HCT116 (cell line): ENCODE data around the gene OR5AP2. TPM values are rescaled to one million over a fixed set of nuclear protein-coding genes. Genes with fewer than 3 reads are reported as not detected.

Experiments used
- ATAC-seq: fragments of 200-7000 bp; cut with Tn5 transposase; 2 replicates; pipeline ENCODE4 v1.9.1; 2020; ENCODE audit warnings: mild to moderate bottlenecking, moderate library complexity
- BruUV-seq: library from RNA; stranded (reverse); fragments of 400-500 nt; replicated peaks from 2 replicates; lab custom pipeline; 2021; lab: Mats Ljungman, UMichigan
- CTCF ChIA-PET: fragments of 300-600 bp; sonication (Branson Sonifier 250); formaldehyde crosslinking; loops from one replicate; lab custom pipeline; 2021; ENCODE audit warnings: antibody characterized with exemption; lab: Charles Lee
- POLR2A ChIA-PET: fragments of 300-600, 350-600 bp; sonication (Branson Sonifier 250); formaldehyde crosslinking; loops from one replicate; lab custom pipeline; 2021; ENCODE audit warnings: antibody characterized with exemption; lab: Charles Lee
- RAD21 ChIA-PET, 2 experiments: fragments of 300-600 bp; sonication (Branson Sonifier 250); formaldehyde crosslinking; loops; one replicate each; lab custom pipeline; 2023; ENCODE audit warnings: low total read pairs in 2 of 2; ENCODE audit not compliant: uncharacterized antibody in 2 of 2, unreplicated experiment in 2 of 2, low non-redundant PET in 1 of 2; lab: Charles Lee
- DNase-seq: peaks from one replicate; pipeline ENCODE4 v3.0.0-alpha.2; 2010; ENCODE audit warnings: low read depth, low spot score
- H2AFZ ChIP-seq: fragments of 200-600 bp; shearing (Covaris generic), sonication (generic); 2 replicates; pipeline ENCODE4 v1.6.1; 2017; ENCODE audit warnings: low read depth, mixed run types, mixed read lengths, antibody characterized with exemption, low read length; ENCODE audit not compliant: poor library complexity, severe bottlenecking
- H3K27ac ChIP-seq: 2 replicates; pipeline ENCODE4 v1.5.1; 2012; ENCODE audit warnings: low read depth, low read length
- H3K27me3 ChIP-seq: fragments of 200-600 bp; sonication (generic); 2 replicates; pipeline ENCODE4 v1.6.1; 2016; ENCODE audit warnings: mixed run types, low read length, mixed read lengths; ENCODE audit not compliant: insufficient read depth
- H3K36me3 ChIP-seq, 2 experiments: fragments of 200-500 bp in 1 of 2; fragments of 200-600 bp in 1 of 2; sonication (Bioruptor generic) in 1 of 2; sonication (generic) in 1 of 2; 2 replicates each; pipeline versions ENCODE4 v1.5.1 to v1.6.1; 2014 to 2016; ENCODE audit warnings: low read length in 2 of 2, inconsistent platforms in 1 of 2, mixed read lengths in 1 of 2, mixed run types in 1 of 2; ENCODE audit not compliant: insufficient read depth in 2 of 2, control insufficient read depth in 1 of 2
- H3K4me1 ChIP-seq, 2 experiments: fragments of 200-600 bp in 1 of 2; sonication (generic) in 1 of 2; 2 replicates each; pipeline versions ENCODE4 v1.5.1 to v1.6.1; 2012 to 2017; ENCODE audit warnings: low read length in 2 of 2, inconsistent platforms in 1 of 2, mild to moderate bottlenecking in 1 of 2, mixed read lengths in 1 of 2, mixed run types in 1 of 2, moderate library complexity in 1 of 2; ENCODE audit not compliant: insufficient read depth in 2 of 2, control insufficient read depth in 1 of 2
- H3K4me2 ChIP-seq: fragments of 200-600 bp; sonication (generic); 2 replicates; pipeline ENCODE4 v1.6.1; 2017; ENCODE audit warnings: mixed run types, low read length, mixed read lengths
- H3K4me3 ChIP-seq, 2 experiments: fragments of 200-600 bp in 1 of 2; sonication (generic) in 1 of 2; replicated peaks in 1 of 2; 2 replicates each; pipeline ENCODE4 v1.5.1; 2011 to 2016; ENCODE audit warnings: low read length in 2 of 2, control low read depth in 1 of 2, low read depth in 1 of 2, mild to moderate bottlenecking in 1 of 2, mixed read lengths in 1 of 2, mixed run types in 1 of 2
- H3K79me2 ChIP-seq: fragments of 200-600 bp; sonication (generic); 2 replicates; pipeline ENCODE4 v1.6.1; 2017; ENCODE audit warnings: mild to moderate bottlenecking, mixed run types, low read length, moderate library complexity, mixed read lengths; ENCODE audit not compliant: insufficient read depth
- H3K9ac ChIP-seq: fragments of 200-600 bp; sonication (generic); 2 replicates; pipeline ENCODE4 v1.6.1; 2016; ENCODE audit warnings: low read length, mixed read lengths
- H3K9me2 ChIP-seq: fragments of 200-600 bp; sonication (generic), shearing (Covaris generic); 2 replicates; pipeline ENCODE4 v1.6.1; 2017; ENCODE audit warnings: mixed run types, mild to moderate bottlenecking, moderate library complexity; ENCODE audit not compliant: insufficient read depth
- H3K9me3 ChIP-seq, 2 experiments: fragments of 200-500 bp in 1 of 2; fragments of 200-600 bp in 1 of 2; sonication (Bioruptor generic) in 1 of 2; sonication (generic) in 1 of 2; 2 replicates each; pipeline ENCODE4 v1.6.1; 2014 to 2017; ENCODE audit warnings: low read length in 2 of 2, mixed read lengths in 2 of 2, inconsistent platforms in 1 of 2, low read depth in 1 of 2, mild to moderate bottlenecking in 1 of 2, mixed run types in 1 of 2, moderate library complexity in 1 of 2; ENCODE audit not compliant: control insufficient read depth in 1 of 2, insufficient read depth in 1 of 2
- H4K20me1 ChIP-seq: fragments of 200-600 bp; sonication (generic), shearing (Covaris generic); 2 replicates; pipeline ENCODE4 v1.6.1; 2017; ENCODE audit warnings: mixed run types, mild to moderate bottlenecking, moderate library complexity; ENCODE audit not compliant: insufficient read depth
- ATF3 ChIP-seq: IDR thresholded peaks from 2 replicates; pipeline ENCODE4 v1.6.1; 2012
- CBX3 ChIP-seq: IDR thresholded peaks from 2 replicates; pipeline ENCODE4 v1.6.1; 2012; ENCODE audit warnings: low read depth
- CTCF ChIP-seq, 3 experiments: fragments of 200-600 bp in 1 of 3; sonication (generic) in 1 of 3; IDR thresholded peaks in 2 of 3; conservative IDR thresholded peaks in 1 of 3; 2 replicates each; pipeline ENCODE4 v1.5.1; 2012 to 2017; ENCODE audit warnings: low read depth in 2 of 3, low read length in 2 of 3, antibody characterized with exemption in 1 of 3, borderline replicate concordance in 1 of 3, control low read depth in 1 of 3, mild to moderate bottlenecking in 1 of 3, mixed read lengths in 1 of 3, mixed run types in 1 of 3, moderate library complexity in 1 of 3; ENCODE audit not compliant: insufficient read depth in 1 of 3
- EGR1 ChIP-seq: IDR thresholded peaks from 2 replicates; pipeline ENCODE4 v1.6.1; 2012; ENCODE audit warnings: low read depth
- ELF1 ChIP-seq: IDR thresholded peaks from 2 replicates; pipeline ENCODE4 v1.6.1; 2012; ENCODE audit warnings: low read depth, borderline replicate concordance
- EZH2phosphoT487 ChIP-seq: fragments of 200-600 bp; IDR thresholded peaks from 2 replicates; pipeline ENCODE4 v1.6.1; 2018; ENCODE audit warnings: antibody characterized with exemption, borderline replicate concordance
- JUND ChIP-seq: IDR thresholded peaks from 2 replicates; pipeline ENCODE4 v1.6.1; 2012
- MAX ChIP-seq: IDR thresholded peaks from 2 replicates; pipeline ENCODE4 v1.6.1; 2012
- POLR2A ChIP-seq: IDR thresholded peaks from 2 replicates; pipeline ENCODE4 v1.7.0; 2011; ENCODE audit warnings: borderline replicate concordance; ENCODE audit not compliant: insufficient read depth, insufficient read length; ENCODE audit errors: extremely low read depth
- RAD21 ChIP-seq: IDR thresholded peaks from 2 replicates; pipeline ENCODE4 v1.6.1; 2012; ENCODE audit warnings: low read depth, mild to moderate bottlenecking
- REST ChIP-seq: IDR thresholded peaks from 2 replicates; pipeline ENCODE4 v1.6.1; 2012; ENCODE audit warnings: low read depth
- SIN3A ChIP-seq: IDR thresholded peaks from 2 replicates; pipeline ENCODE4 v1.6.1; 2012; ENCODE audit warnings: low read depth
- SP1 ChIP-seq: IDR thresholded peaks from 2 replicates; pipeline ENCODE4 v1.6.1; 2012; ENCODE audit warnings: low read depth
- SRF ChIP-seq: IDR thresholded peaks from 2 replicates; pipeline ENCODE4 v1.6.1; 2012; ENCODE audit warnings: low read depth
- YY1 ChIP-seq: IDR thresholded peaks from 2 replicates; pipeline ENCODE4 v1.6.1; 2011; ENCODE audit warnings: low read length, low read depth, moderate library complexity, mild to moderate bottlenecking; ENCODE audit not compliant: insufficient replicate concordance; ENCODE audit errors: extremely low read depth
- ZNF274 ChIP-seq: fragments of 200-500 bp; sonication (Bioruptor generic); IDR thresholded peaks from 2 replicates; pipeline ENCODE4 v1.6.1; 2014; ENCODE audit warnings: mild to moderate bottlenecking, low read depth, low read length, inconsistent platforms
- intact Hi-C: fragments of 100-400 bp; cut with micrococcal nuclease; formaldehyde crosslinking; loops from 2 replicates; pipeline ENCODE4 v1.10.0; 2022
- total RNA-seq: library from RNA; stranded (reverse); gene quantifications from one replicate; pipeline ENCODE4 v1.2.1, GENCODE V29; 2021; ENCODE audit not compliant: unreplicated experiment

The OR5AP2 gene
- total RNA-seq, 1 experiment from 2014 or later, result not detected

- no TSS peak for BruUV-seq
- Histone ChIP-seq H2AFZ (no peak within 1 kb of the TSS), H3K4me2 (no peak within 1 kb of the TSS), H4K20me1 (no peaks in the 10 kb centered on the region), H3K4me1 (no peaks in the 10 kb centered on the region), H3K36me3 (no peaks in the 10 kb centered on the region), H3K4me3 (no peak within 1 kb of the TSS), H3K27me3 (no peaks in the 10 kb centered on the region), H3K27ac (no peak within 1 kb of the TSS), H3K9ac (no peak within 1 kb of the TSS), H3K9me2 (no peaks in the 10 kb centered on the region), H3K79me2 (no peaks in the 10 kb centered on the region), H3K9me3 (peaks cover 0 to 5% of the 10 kb centered on the region in 2 experiments; a peak in 2 of 4 replicates)
- ChIA-PET POLR2A (no interaction called here), CTCF (no interaction called here), RAD21 (no interaction called here)
- intact Hi-C loops, result no loop called here
- no peak for DNase-seq
- TF ChIP-seq MAX (no peak), REST (no peak), ZNF274 (no peak), RAD21 (no peak), YY1 (no peak), SRF (no peak), ELF1 (no peak), SIN3A (no peak), JUND (no peak), EGR1 (no peak), POLR2A (no peak), CBX3 (no peak), ATF3 (no peak), EZH2phosphoT487 (no peak), SP1 (no peak), CTCF (IDR thresholded peaks at IDR 0.05 in 2 of 3, conservative IDR thresholded peaks at IDR 0.05 in 1 of 3; ENCODE audit: borderline replicate concordance in 1 of 3, insufficient read depth in 1 of 3, low read depth in 2 of 3, low read length in 2 of 3) (no peak)
- ATAC-seq, result no peak
These were observed 21.1 kb upstream of the OR5AP2 start, which contains the start of gene OR5AR1 for GRCh38 chr11:56663386-56663785. OR5AR1 (plus strand) TSS chr11:56663686; CDS start chr11:56663686, 0 bp downstream.
